OCI-LY7 (cell line): ENCODE results near the gene SAE1. TPM values are rescaled to one million over a fixed set of nuclear protein-coding genes. Genes with fewer than 3 reads are reported as not detected.

Experiments
- BruUV-seq: library from RNA; stranded (reverse); fragments of 400-500 nt; replicated peaks from 2 replicates; lab custom pipeline; 2021; lab: Mats Ljungman, UMichigan
- CTCF ChIA-PET: fragments of 300-600 bp; sonication (Branson Sonifier 250); formaldehyde crosslinking; loops from one replicate; lab custom pipeline; 2022; ENCODE audit warnings: antibody characterized with exemption; ENCODE audit not compliant: unreplicated experiment; lab: Charles Lee
- POLR2A ChIA-PET: fragments of 300-600 bp; sonication (Branson Sonifier 250); formaldehyde crosslinking; loops from one replicate; lab custom pipeline; 2022; ENCODE audit warnings: antibody characterized with exemption; lab: Charles Lee
- DNase-seq: peaks from one replicate; pipeline ENCODE4 v3.0.0-alpha.2; 2015; ENCODE audit warnings: low spot score
- H2AFZ ChIP-seq: fragments of 200-600 bp; sonication (generic), shearing (Covaris generic); 2 replicates; pipeline ENCODE4 v1.6.1; 2014; ENCODE audit warnings: mild to moderate bottlenecking, antibody characterized with exemption, low read length, moderate library complexity
- H3K27ac ChIP-seq: fragments of 200-600 bp; sonication (generic); 2 replicates; pipeline ENCODE4 v1.5.1; 2014; ENCODE audit warnings: mixed run types, low read depth, mild to moderate bottlenecking, moderate library complexity, low read length, inconsistent platforms; ENCODE audit not compliant: poor library complexity, severe bottlenecking
- H3K36me3 ChIP-seq: fragments of 200-600 bp; sonication (generic); 2 replicates; pipeline ENCODE4 v1.6.1; 2014; ENCODE audit warnings: mild to moderate bottlenecking, antibody characterized with exemption, low read length, moderate library complexity, mixed read lengths; ENCODE audit not compliant: insufficient read depth
- H3K4me1 ChIP-seq: fragments of 200-600 bp; sonication (generic); 2 replicates; pipeline ENCODE4 v1.5.1; 2014; ENCODE audit warnings: mild to moderate bottlenecking, low read length; ENCODE audit not compliant: insufficient read depth, poor library complexity, severe bottlenecking
- H3K4me2 ChIP-seq: fragments of 200-600 bp; sonication (generic); 2 replicates; pipeline ENCODE4 v1.6.1; 2014; ENCODE audit warnings: mild to moderate bottlenecking, low read length
- H3K4me3 ChIP-seq: fragments of 200-600 bp; sonication (generic); 2 replicates; pipeline ENCODE4 v1.5.1; 2014; ENCODE audit warnings: mild to moderate bottlenecking, low read depth, low read length; ENCODE audit not compliant: poor library complexity, severe bottlenecking
- H3K79me2 ChIP-seq: fragments of 200-600 bp; sonication (generic); 2 replicates; pipeline ENCODE4 v1.6.1; 2016; ENCODE audit warnings: low read depth, mild to moderate bottlenecking, low read length, moderate library complexity, mixed read lengths; ENCODE audit not compliant: insufficient read depth
- H3K9me2 ChIP-seq: fragments of 200-600 bp; sonication (generic); 2 replicates; pipeline ENCODE4 v1.6.1; 2016; ENCODE audit warnings: mild to moderate bottlenecking, low read length, mixed read lengths; ENCODE audit not compliant: insufficient read depth
- H3K9me3 ChIP-seq: fragments of 200-600 bp; sonication (generic); 2 replicates; pipeline ENCODE4 v1.6.1; 2014; ENCODE audit warnings: mild to moderate bottlenecking, mixed run types, low read length, mixed read lengths
- H4K20me1 ChIP-seq: fragments of 200-600 bp; sonication (generic); 2 replicates; pipeline ENCODE4 v1.6.1; 2014; ENCODE audit warnings: mild to moderate bottlenecking, antibody characterized with exemption, low read length, moderate library complexity, mixed read lengths; ENCODE audit not compliant: insufficient read depth
- EZH2phosphoT487 ChIP-seq: fragments of 200-600 bp; sonication (generic); IDR thresholded peaks from 2 replicates; pipeline ENCODE4 v1.6.1; 2018; ENCODE audit warnings: low read depth, borderline replicate concordance, mild to moderate bottlenecking, mixed run types, antibody characterized with exemption, low read length, moderate library complexity, mixed read lengths
- intact Hi-C: fragments of 100-400 bp; cut with micrococcal nuclease; formaldehyde crosslinking; loops from one replicate; pipeline ENCODE4 v1.10.0; 2022; ENCODE audit not compliant: unreplicated experiment
- total RNA-seq, 2 experiments: library from RNA; depleted of rRNA in 1 of 2; stranded (reverse); fragments of >200 nt in 1 of 2; shearing (Covaris generic) in 1 of 2; gene quantifications; 2 replicates each; pipeline ENCODE4 v1.2.3, GENCODE V29; 2014 to 2022
- TF ChIP-seq, protein P1 (sequence below): fragments of 200-600 bp; sonication (generic); conservative IDR thresholded peaks from 2 replicates; pipeline ENCODE4 v1.5.1; 2014; ENCODE audit warnings: mild to moderate bottlenecking, antibody characterized with exemption, low read length, moderate library complexity, mixed read lengths

The SAE1 gene
- total RNA-seq, 2 experiments from 2014 or later = 144 to 165 TPM

DNA sequence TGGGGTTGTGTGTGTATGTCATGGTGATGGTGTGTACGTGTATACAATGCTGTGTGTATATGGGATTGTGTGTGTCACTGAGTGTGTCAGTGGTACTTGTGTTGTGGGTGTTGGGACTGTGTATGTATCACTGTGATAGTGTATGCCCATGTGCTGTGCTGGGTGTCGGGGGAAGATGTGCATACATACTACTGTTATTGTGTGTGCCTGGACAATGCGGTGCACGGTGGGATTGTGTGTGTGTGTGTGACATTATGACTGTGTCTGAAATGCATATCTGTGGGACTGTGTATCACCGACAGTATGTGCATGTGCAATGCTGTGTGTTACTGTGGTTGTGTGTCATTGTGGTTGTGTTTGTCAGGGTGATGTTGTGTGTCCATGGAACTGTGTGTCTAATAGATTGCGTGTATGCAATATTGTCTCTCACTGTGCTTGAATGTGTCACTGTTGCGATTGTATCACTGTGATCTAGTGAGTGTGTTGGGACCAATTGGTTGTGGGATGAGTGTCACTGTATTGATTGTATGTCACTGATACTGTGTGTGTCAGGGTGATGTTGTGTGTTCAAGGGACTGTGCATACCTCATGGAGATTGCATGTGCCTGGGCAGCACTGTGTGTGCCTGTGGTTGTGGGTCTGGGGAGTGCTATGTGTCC is 111.4 kb downstream of the SAE1 start:
- Histone ChIP-seq H3K9me2 (no peaks in the 10 kb centered on the region), H3K79me2 (no peaks in the 10 kb centered on the region), H3K9me3 (no peaks in the 10 kb centered on the region), H2AFZ (no peak overlapping the region), H3K36me3 (no peaks in the 10 kb centered on the region), H3K27ac (no peak overlapping the region), H3K4me1 (peaks cover 52% of the 10 kb centered on the region), H4K20me1 (no peaks in the 10 kb centered on the region), H3K4me3 (no peak overlapping the region), H3K4me2 (peak overlapping the region; percentile 37; the same call in 1 of the 2 replicates)
- CTCF ChIA-PET = no interaction called here
- TF ChIP-seq, protein P1, sequence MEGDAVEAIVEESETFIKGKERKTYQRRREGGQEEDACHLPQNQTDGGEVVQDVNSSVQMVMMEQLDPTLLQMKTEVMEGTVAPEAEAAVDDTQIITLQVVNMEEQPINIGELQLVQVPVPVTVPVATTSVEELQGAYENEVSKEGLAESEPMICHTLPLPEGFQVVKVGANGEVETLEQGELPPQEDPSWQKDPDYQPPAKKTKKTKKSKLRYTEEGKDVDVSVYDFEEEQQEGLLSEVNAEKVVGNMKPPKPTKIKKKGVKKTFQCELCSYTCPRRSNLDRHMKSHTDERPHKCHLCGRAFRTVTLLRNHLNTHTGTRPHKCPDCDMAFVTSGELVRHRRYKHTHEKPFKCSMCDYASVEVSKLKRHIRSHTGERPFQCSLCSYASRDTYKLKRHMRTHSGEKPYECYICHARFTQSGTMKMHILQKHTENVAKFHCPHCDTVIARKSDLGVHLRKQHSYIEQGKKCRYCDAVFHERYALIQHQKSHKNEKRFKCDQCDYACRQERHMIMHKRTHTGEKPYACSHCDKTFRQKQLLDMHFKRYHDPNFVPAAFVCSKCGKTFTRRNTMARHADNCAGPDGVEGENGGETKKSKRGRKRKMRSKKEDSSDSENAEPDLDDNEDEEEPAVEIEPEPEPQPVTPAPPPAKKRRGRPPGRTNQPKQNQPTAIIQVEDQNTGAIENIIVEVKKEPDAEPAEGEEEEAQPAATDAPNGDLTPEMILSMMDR = no peak
- no peak for TF ChIP-seq EZH2phosphoT487
- no peak for DNase-seq
- TSS peak; percentile 62 for BruUV-seq
- intact Hi-C loops = no loop called here
- POLR2A ChIA-PET = no interaction called here

DNA sequence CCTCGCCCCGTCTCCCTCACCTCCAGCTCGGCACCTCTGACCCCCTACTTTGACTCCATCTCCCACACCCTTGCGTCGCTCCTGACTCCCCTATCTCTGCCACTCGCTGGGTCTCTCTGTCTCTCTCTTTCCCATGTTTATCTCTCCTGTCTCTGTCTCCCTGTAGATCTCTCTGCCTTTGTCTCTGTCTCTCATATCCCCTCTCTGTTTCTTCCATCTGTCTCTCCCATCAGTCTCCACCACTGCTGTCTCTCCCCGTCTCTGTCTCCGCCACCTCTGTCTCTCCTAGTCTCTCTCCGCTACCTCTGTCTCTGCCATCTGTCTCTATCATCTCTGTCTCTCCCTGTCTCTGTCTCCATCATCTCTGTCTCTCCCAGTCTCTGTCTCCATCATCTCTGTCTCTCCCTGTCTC is 112.7 kb downstream of the SAE1 start:
- peak overlapping the region; percentile 31; the same call in 1 of the 2 replicates for H2AFZ ChIP-seq
- no peaks in the 10 kb centered on the region for H4K20me1 ChIP-seq
- no peak for TF ChIP-seq EZH2phosphoT487
- TF ChIP-seq, protein P1 = no peak
- no peaks in the 10 kb centered on the region for H3K9me2 ChIP-seq
- H3K4me2 ChIP-seq = peak overlapping the region; percentile 63
- no peaks in the 10 kb centered on the region for H3K9me3 ChIP-seq
- H3K27ac ChIP-seq = peak overlapping the region; percentile 70
- ChIA-PET CTCF (interaction anchor here (3.7 kb wide), 1 partner anchor 32 kb away, joined by 18 read pairs; no protein-coding TSS in a partner anchor), POLR2A (interaction anchor here (0.5 to 0.9 kb wide), 2 partner anchors 13 to 81 kb away, joined by 4 to 5 read pairs; partner anchors contain the start of gene CCDC9)
- no peaks in the 10 kb centered on the region for H3K79me2 ChIP-seq
- DNase-seq = no peak
- H3K4me1 ChIP-seq = peaks cover 49% of the 10 kb centered on the region
- no TSS peak for BruUV-seq
- peak overlapping the region; percentile 63 for H3K4me3 ChIP-seq
- no peaks in the 10 kb centered on the region for H3K36me3 ChIP-seq
- intact Hi-C loops = no loop called here
